Measurements from ENCODE around the gene USP21. TPM values are rescaled to one million over a fixed set of nuclear protein-coding genes. Genes with fewer than 3 reads are reported as not detected.

The USP21 gene
- total and polyA plus RNA-seq, 2 of the 13 experiments (the other 11 are each of a cell fraction or from before 2014, with no cell fraction given): 10.1 to 33.1 TPM

DNA sequence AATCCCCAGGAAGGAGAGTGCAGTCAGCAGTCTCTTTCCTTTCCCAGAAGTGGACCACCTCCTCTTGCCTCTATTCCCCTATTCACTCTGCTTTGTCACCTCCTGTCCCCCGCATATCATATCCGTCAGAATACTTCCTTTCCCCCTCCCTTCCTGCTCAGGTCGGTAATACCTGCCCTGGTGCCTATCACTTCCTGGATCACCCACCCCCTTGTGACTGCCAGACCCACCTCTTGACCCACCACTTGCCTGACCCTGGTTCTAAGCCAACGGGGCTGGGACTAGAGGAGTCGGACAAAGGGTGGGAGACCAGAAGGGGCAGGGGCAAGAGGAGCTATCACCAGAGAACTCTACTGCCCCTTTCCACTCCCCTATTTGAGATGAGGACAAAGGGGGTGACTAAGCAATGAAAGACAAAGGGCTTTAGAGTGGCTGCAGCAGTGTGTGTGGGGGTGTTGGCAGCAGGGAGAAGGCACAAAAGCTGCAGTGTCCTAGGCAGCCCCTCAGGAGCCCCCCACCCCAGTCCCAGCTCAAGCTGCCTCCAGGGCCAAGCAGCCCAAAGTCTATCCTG is 41.2 kb downstream of the USP21 start (continued):
- TF ChIP-seq TEAD3 (CRISPR knock-in tag; optimal IDR thresholded peaks at IDR 0.05; ENCODE audit: borderline replicate concordance) (peak; percentile 33), HNF4A (CRISPR knock-in tag; IDR thresholded peaks at IDR 0.05) (0 out of 2 replicates have a peak, but pooled peaks have one; percentile 31), NR2C2 (CRISPR knock-in tag; IDR thresholded peaks at IDR 0.05; ENCODE audit: borderline replicate concordance) (0 out of 2 replicates have a peak, but pooled peaks have one; percentile 28), ISX (CRISPR knock-in tag; conservative IDR thresholded peaks at IDR 0.05) (no peak), ZFP37 (CRISPR knock-in tag; IDR thresholded peaks at IDR 0.05; ENCODE audit: borderline replicate concordance) (no peak), ZNF652 (CRISPR knock-in tag; IDR thresholded peaks at IDR 0.05; ENCODE audit: borderline replicate concordance, low read depth) (no peak), PHF5A (CRISPR knock-in tag; IDR thresholded peaks at IDR 0.05; ENCODE audit: low read depth, unreplicated experiment) (no peak), POLR2G (IDR thresholded peaks at IDR 0.05; ENCODE audit: low read depth, low read length) (peak; percentile 3; the same call in 1 of the 2 replicates), SAP130 (CRISPR knock-in tag; IDR thresholded peaks at IDR 0.05; ENCODE audit: low read depth) (peak; percentile 46; the same call in 1 of the 2 replicates), SOX6 (IDR thresholded peaks at IDR 0.05) (no peak), SOX6 (CRISPR knock-in tag; IDR thresholded peaks at IDR 0.05) (peak; percentile 30; the same call in 1 of the 2 replicates), ZNF224 (CRISPR knock-in tag; IDR thresholded peaks at IDR 0.05) (no peak)
- TF ChIP-seq, protein P1, sequence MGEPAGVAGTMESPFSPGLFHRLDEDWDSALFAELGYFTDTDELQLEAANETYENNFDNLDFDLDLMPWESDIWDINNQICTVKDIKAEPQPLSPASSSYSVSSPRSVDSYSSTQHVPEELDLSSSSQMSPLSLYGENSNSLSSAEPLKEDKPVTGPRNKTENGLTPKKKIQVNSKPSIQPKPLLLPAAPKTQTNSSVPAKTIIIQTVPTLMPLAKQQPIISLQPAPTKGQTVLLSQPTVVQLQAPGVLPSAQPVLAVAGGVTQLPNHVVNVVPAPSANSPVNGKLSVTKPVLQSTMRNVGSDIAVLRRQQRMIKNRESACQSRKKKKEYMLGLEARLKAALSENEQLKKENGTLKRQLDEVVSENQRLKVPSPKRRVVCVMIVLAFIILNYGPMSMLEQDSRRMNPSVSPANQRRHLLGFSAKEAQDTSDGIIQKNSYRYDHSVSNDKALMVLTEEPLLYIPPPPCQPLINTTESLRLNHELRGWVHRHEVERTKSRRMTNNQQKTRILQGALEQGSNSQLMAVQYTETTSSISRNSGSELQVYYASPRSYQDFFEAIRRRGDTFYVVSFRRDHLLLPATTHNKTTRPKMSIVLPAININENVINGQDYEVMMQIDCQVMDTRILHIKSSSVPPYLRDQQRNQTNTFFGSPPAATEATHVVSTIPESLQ (CRISPR knock-in tag; conservative IDR thresholded peaks at IDR 0.05): no peak
- TF ChIP-seq, protein P2, sequence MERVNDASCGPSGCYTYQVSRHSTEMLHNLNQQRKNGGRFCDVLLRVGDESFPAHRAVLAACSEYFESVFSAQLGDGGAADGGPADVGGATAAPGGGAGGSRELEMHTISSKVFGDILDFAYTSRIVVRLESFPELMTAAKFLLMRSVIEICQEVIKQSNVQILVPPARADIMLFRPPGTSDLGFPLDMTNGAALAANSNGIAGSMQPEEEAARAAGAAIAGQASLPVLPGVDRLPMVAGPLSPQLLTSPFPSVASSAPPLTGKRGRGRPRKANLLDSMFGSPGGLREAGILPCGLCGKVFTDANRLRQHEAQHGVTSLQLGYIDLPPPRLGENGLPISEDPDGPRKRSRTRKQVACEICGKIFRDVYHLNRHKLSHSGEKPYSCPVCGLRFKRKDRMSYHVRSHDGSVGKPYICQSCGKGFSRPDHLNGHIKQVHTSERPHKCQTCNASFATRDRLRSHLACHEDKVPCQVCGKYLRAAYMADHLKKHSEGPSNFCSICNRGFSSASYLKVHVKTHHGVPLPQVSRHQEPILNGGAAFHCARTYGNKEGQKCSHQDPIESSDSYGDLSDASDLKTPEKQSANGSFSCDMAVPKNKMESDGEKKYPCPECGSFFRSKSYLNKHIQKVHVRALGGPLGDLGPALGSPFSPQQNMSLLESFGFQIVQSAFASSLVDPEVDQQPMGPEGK (CRISPR knock-in tag; IDR thresholded peaks at IDR 0.05): peak; percentile 45; the same call in 1 of the 2 replicates
- TF ChIP-seq, protein P3, sequence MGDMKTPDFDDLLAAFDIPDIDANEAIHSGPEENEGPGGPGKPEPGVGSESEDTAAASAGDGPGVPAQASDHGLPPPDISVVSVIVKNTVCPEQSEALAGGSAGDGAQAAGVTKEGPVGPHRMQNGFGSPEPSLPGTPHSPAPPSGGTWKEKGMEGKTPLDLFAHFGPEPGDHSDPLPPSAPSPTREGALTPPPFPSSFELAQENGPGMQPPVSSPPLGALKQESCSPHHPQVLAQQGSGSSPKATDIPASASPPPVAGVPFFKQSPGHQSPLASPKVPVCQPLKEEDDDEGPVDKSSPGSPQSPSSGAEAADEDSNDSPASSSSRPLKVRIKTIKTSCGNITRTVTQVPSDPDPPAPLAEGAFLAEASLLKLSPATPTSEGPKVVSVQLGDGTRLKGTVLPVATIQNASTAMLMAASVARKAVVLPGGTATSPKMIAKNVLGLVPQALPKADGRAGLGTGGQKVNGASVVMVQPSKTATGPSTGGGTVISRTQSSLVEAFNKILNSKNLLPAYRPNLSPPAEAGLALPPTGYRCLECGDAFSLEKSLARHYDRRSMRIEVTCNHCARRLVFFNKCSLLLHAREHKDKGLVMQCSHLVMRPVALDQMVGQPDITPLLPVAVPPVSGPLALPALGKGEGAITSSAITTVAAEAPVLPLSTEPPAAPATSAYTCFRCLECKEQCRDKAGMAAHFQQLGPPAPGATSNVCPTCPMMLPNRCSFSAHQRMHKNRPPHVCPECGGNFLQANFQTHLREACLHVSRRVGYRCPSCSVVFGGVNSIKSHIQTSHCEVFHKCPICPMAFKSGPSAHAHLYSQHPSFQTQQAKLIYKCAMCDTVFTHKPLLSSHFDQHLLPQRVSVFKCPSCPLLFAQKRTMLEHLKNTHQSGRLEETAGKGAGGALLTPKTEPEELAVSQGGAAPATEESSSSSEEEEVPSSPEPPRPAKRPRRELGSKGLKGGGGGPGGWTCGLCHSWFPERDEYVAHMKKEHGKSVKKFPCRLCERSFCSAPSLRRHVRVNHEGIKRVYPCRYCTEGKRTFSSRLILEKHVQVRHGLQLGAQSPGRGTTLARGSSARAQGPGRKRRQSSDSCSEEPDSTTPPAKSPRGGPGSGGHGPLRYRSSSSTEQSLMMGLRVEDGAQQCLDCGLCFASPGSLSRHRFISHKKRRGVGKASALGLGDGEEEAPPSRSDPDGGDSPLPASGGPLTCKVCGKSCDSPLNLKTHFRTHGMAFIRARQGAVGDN (CRISPR knock-in tag; IDR thresholded peaks at IDR 0.05): peak; percentile 30; the same call in 1 of the 2 replicates
